Esophagus (tissue), 2 donors: ENCODE data around the gene TAF6L. TPM values are rescaled to one million over a fixed set of nuclear protein-coding genes. Genes with fewer than 3 reads are reported as not detected.
A peak's percentile ranks its signal among the peaks of the same experiment; 100 is the strongest.
"Not testable (repeated sequence)": the region's sequence is repeated elsewhere in the genome, so short reads cannot be mapped to it uniquely, and the experiment has no call there.

Experiments
- H3K27ac ChIP-seq, 2 donors: one replicate each; pipeline ENCODE4 v1.5.1; 2013; ENCODE audit warnings: low read depth in 2 of 2, mild to moderate bottlenecking in 2 of 2, inconsistent platforms in 1 of 2, low read length in 1 of 2, moderate library complexity in 1 of 2
- H3K27me3 ChIP-seq, 2 donors: one replicate each; pipeline ENCODE4 v1.6.1; 2013; ENCODE audit warnings: low read length in 2 of 2, control low read depth in 1 of 2, mild to moderate bottlenecking in 1 of 2; ENCODE audit not compliant: insufficient read depth in 2 of 2, control insufficient read depth in 1 of 2
- H3K36me3 ChIP-seq, 2 donors: one replicate each; pipeline ENCODE4 v1.6.1; 2013; ENCODE audit warnings: low read length in 1 of 2; ENCODE audit not compliant: control insufficient read depth in 2 of 2, insufficient read depth in 2 of 2
- H3K4me1 ChIP-seq, 2 donors: one replicate each; pipeline ENCODE4 v1.6.1; 2013; ENCODE audit warnings: low read length in 1 of 2; ENCODE audit not compliant: control insufficient read depth in 2 of 2, insufficient read depth in 2 of 2
- H3K4me3 ChIP-seq, 2 donors: one replicate each; pipeline ENCODE4 v1.5.1; 2013; ENCODE audit warnings: low read length in 2 of 2, mild to moderate bottlenecking in 2 of 2, low read depth in 1 of 2, moderate library complexity in 1 of 2
- H3K9me3 ChIP-seq, 2 donors: one replicate each; pipeline ENCODE4 v1.6.1; 2013; ENCODE audit warnings: mild to moderate bottlenecking in 2 of 2, low read depth in 1 of 2, low read length in 1 of 2, moderate library complexity in 1 of 2; ENCODE audit not compliant: control insufficient read depth in 2 of 2, insufficient read depth in 1 of 2
- WGBS, 2 donors: extraction: QIAGEN DNeasy Blood & Tissue Kit; methylation state at CpG; one replicate each; pipeline ENCODE4 v1.1.7; 2013; 5-methylcytosine and 5-hydroxymethylcytosine counted together
- polyA plus RNA-seq, 2 donors: library from polyadenylated mRNA; stranded (reverse); fragments of 200-250 nt; gene quantifications; one replicate each; pipeline ENCODE4 v1.2.3, GENCODE V29; 2013
- donor health status: healthy with polysubstance abuse.
- donor health status: Bipolar disorder and iron deficiency.

The TAF6L gene
- polyA plus RNA-seq, 2 donors, result 17.0 to 21.6 TPM

GRCh38 chr11:62757846-62758788 is 13.1 kb upstream of the TAF6L start:
- Histone ChIP-seq H3K27ac (no peak overlapping the region), H3K9me3 (no peaks in the 10 kb centered on the region), H3K4me1 (peaks cover 6 to 7% of the 10 kb centered on the region in 2 donors), H3K27me3 (no peaks in the 10 kb centered on the region), H3K36me3 (no peaks in the 10 kb centered on the region), H3K4me3 (no peak overlapping the region)
- 65 to 68% methylated on average over 9 of the region's 9 CpGs for WGBS, 2 donors

DNA sequence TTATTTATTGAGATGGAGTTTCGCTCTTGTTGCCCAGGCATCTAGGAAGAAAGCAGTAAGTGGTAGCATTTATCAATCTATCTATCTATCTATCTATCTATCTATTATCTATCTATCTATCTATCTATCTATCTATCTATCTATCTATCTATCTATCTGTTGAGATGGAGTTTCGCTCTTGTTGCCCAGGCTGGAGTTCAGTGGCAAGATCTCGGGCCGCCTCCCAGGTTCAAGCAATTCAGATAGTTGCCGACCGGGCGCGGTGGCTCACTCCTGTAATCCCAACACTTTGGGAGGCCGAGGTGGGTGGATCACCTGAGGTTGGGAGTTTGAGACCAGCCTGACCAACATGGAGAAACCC is 10.3 kb upstream of the TAF6L start:
- Histone ChIP-seq H3K4me3 (peak overlapping the region in 1 of 2 donors; percentile 90), H3K27ac (peak overlapping the region in 1 of 2 donors; percentile 11)
- H3K4me1 ChIP-seq, H3K9me3 ChIP-seq, H3K36me3 ChIP-seq, H3K27me3 ChIP-seq: not testable (repeated sequence)
- 34 to 35% methylated on average over 9 of the region's 9 CpGs for WGBS, 2 donors

DNA sequence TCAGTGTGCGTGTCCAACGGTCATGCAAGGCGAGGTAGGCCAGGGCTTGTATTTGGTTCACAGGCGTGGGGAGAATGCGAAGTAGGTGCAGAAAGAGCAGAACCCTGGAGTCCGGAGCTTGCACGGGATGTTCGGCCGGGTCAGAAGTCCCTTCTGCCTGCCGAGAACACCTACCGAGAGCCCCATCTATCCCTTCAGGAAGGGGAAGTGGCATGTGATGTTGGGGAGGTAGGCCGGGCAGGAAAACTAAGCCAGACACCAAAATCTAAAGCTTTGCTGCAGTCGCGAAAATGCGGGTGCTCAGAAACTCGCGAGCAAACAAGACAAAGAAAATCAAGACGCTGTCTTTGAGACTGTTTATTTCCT is 435 bp upstream of the TAF6L start:
- peaks cover 3 to 11% of the 10 kb centered on the region in 2 donors for H3K36me3 ChIP-seq
- H3K4me3 ChIP-seq, result peak overlapping the region; percentile 32 to 69
- peaks cover 0 to 3% of the 10 kb centered on the region in 2 donors for H3K4me1 ChIP-seq
- peak overlapping the region; percentile 89 to 98 for H3K27ac ChIP-seq
- WGBS, 2 donors, result 1 to 2% methylated on average over 18 of the region's 18 CpGs
- no peaks in the 10 kb centered on the region for H3K27me3 ChIP-seq
- H3K9me3 ChIP-seq, result no peaks in the 10 kb centered on the region

DNA sequence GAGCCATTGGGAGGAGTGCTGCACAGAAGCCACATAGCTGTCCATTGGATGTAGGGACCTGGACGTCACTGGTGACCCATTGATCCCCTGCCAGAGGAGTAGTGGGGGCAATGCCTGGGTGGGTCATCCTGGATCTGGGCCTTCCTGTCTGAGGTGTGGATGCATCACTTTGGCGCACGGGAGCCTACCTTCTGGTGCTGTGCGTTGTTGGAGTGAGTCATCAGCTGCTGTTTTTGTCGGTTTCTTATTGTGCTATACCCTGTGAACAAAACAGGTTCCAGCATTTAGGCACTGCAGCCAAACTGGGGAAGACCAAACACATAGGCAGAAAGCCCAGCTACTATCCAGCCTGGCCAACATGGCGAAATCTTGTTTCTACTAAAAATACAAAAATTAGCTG is 3.2 kb downstream of the TAF6L start:
- no peak overlapping the region for H3K4me3 ChIP-seq
- H3K27ac ChIP-seq, result peak overlapping the region; percentile 65 to 69
- H3K36me3 ChIP-seq, result peaks cover 0 to 20% of the 10 kb centered on the region in 2 donors
- no peaks in the 10 kb centered on the region for H3K27me3 ChIP-seq
- peaks cover 0 to 3% of the 10 kb centered on the region in 2 donors for H3K4me1 ChIP-seq
- H3K9me3 ChIP-seq, result no peaks in the 10 kb centered on the region
- WGBS, 2 donors, result 59 to 73% methylated on average over 6 of the region's 6 CpGs

- H3K4me3 ChIP-seq, result no peak overlapping the region
- H3K9me3 ChIP-seq, result no peaks in the 10 kb centered on the region
- H3K36me3 ChIP-seq, result peaks cover 0 to 20% of the 10 kb centered on the region in 2 donors
- WGBS, 2 donors, result 91 to 94% methylated on average over 17 of the region's 17 CpGs
- H3K4me1 ChIP-seq, result peaks cover 0 to 3% of the 10 kb centered on the region in 2 donors
- no peaks in the 10 kb centered on the region for H3K27me3 ChIP-seq
- H3K27ac ChIP-seq, result no peak overlapping the region
These were observed 4.5 kb downstream of the TAF6L start for GRCh38 chr11:62775646-62776045.

DNA sequence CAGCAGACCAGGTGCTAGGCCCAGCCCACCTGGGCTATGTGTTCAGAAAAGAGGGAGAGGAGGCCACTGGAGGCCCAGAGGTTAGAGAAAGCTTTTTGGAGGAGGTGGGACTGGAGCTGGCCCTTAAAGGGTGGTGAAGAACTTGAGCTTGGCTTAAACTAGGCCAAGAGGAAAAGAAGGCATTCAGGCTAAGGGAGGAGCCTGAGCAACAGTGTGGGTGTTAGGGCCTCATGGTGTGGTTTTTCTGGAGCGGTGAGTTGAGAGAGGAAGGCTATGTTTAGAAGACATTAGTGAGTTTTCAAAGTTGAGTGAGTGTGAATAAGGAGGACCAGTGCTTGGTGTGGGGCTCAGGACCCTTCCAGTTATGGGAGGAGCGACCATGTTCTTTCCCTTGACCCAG is 6.2 kb downstream of the TAF6L start:
- no peak overlapping the region for H3K4me3 ChIP-seq
- H3K9me3 ChIP-seq, result no peaks in the 10 kb centered on the region
- H3K27ac ChIP-seq, result no peak overlapping the region
- peaks cover 0 to 3% of the 10 kb centered on the region in 2 donors for H3K4me1 ChIP-seq
- WGBS, 2 donors, result 83 to 88% methylated on average over 2 of the region's 2 CpGs
- H3K36me3 ChIP-seq, result peaks cover 0 to 26% of the 10 kb centered on the region in 2 donors
- no peaks in the 10 kb centered on the region for H3K27me3 ChIP-seq

GRCh38 chr11:62778441-62778840 is 7.2 kb downstream of the TAF6L start:
- H3K36me3 ChIP-seq, result peaks cover 0 to 29% of the 10 kb centered on the region in 2 donors
- H3K4me3 ChIP-seq, result no peak overlapping the region
- H3K9me3 ChIP-seq, result no peaks in the 10 kb centered on the region
- WGBS, 2 donors, result 85 to 89% methylated on average over 3 of the region's 3 CpGs
- H3K27me3 ChIP-seq, result no peaks in the 10 kb centered on the region
- H3K27ac ChIP-seq, result no peak overlapping the region
- H3K4me1 ChIP-seq, result peaks cover 0 to 3% of the 10 kb centered on the region in 2 donors

DNA sequence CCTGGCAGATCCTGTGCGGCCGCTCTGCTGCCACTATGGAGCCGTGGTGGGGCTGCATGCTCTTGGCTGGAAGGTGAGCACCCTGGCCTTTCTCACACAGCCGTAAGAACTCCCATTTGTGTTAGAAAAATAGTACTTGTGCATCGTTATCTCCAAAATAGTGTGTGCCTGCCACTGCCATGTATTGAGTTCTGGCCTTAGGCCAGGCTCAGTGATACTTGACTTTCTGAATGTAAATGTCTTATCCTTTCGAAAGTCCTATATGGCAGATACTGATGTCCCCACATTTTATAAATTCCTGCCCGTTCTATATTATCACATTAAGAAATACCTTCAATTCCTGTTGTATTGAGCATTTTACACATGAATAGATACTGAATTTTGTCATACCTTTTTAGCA is 11.6 kb downstream of the TAF6L start:
- Histone ChIP-seq H3K4me3 (no peak overlapping the region), H3K36me3 (peaks cover 0 to 19% of the 10 kb centered on the region in 2 donors), H3K27ac (no peak overlapping the region), H3K9me3 (no peaks in the 10 kb centered on the region), H3K4me1 (peaks cover 0 to 4% of the 10 kb centered on the region in 2 donors), H3K27me3 (no peaks in the 10 kb centered on the region)
- WGBS, 2 donors, result 93 to 97% methylated on average over 7 of the region's 7 CpGs

- Histone ChIP-seq H3K9me3 (no peaks in the 10 kb centered on the region), H3K4me3 (peak overlapping the region; percentile 79 to 89), H3K36me3 (peaks cover 0 to 18% of the 10 kb centered on the region in 2 donors), H3K4me1 (peaks cover 2 to 4% of the 10 kb centered on the region in 2 donors), H3K27ac (peak overlapping the region; percentile 99 to 100), H3K27me3 (no peaks in the 10 kb centered on the region)
- WGBS, 2 donors, result 1% methylated on average over 48 to 51 of the region's 51 CpGs
These were observed 15.3 kb downstream of the TAF6L start for GRCh38 chr11:62786318-62787004.
